ENCODE data around the gene OR5D16. TPM values are rescaled to one million over a fixed set of nuclear protein-coding genes. Genes with fewer than 3 reads are reported as not detected.
"Not testable (repeated sequence)": the region's sequence is repeated elsewhere in the genome, so short reads cannot be mapped to it uniquely, and the experiment has no call there.

The OR5D16 gene
- total RNA-seq, 1 donor from 2014 or later: not detected

GRCh38 chr11:55852141-55852540 is 13.6 kb downstream of the OR5D16 start:
- H3K4me3 Mint-ChIP-seq (ENCODE audit: unreplicated experiment): no peak overlapping the region
- TF ChIP-seq, protein P1, sequence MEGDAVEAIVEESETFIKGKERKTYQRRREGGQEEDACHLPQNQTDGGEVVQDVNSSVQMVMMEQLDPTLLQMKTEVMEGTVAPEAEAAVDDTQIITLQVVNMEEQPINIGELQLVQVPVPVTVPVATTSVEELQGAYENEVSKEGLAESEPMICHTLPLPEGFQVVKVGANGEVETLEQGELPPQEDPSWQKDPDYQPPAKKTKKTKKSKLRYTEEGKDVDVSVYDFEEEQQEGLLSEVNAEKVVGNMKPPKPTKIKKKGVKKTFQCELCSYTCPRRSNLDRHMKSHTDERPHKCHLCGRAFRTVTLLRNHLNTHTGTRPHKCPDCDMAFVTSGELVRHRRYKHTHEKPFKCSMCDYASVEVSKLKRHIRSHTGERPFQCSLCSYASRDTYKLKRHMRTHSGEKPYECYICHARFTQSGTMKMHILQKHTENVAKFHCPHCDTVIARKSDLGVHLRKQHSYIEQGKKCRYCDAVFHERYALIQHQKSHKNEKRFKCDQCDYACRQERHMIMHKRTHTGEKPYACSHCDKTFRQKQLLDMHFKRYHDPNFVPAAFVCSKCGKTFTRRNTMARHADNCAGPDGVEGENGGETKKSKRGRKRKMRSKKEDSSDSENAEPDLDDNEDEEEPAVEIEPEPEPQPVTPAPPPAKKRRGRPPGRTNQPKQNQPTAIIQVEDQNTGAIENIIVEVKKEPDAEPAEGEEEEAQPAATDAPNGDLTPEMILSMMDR (IDR thresholded peaks at IDR 0.05): no peak
- DNase-seq (ENCODE audit: extremely low spot score, unreplicated experiment): no peak
- H3K27me3 Mint-ChIP-seq (ENCODE audit: unreplicated experiment): no peaks in the 10 kb centered on the region
- H3K4me1 Mint-ChIP-seq (ENCODE audit: unreplicated experiment): no peaks in the 10 kb centered on the region
- no peaks in the 10 kb centered on the region for H3K36me3 Mint-ChIP-seq (ENCODE audit: unreplicated experiment)
- no peak overlapping the region for H3K27ac Mint-ChIP-seq (ENCODE audit: unreplicated experiment)
- peaks cover 36% of the 10 kb centered on the region for H3K9me3 Mint-ChIP-seq (ENCODE audit: unreplicated experiment)

- Mint-ChIP-seq H3K27ac (ENCODE audit: unreplicated experiment) (no peak overlapping the region), H3K9me3 (ENCODE audit: unreplicated experiment) (peaks cover 43% of the 10 kb centered on the region)
These were observed 16.2 kb downstream of the OR5D16 start for GRCh38 chr11:55854704-55855103.

DNA sequence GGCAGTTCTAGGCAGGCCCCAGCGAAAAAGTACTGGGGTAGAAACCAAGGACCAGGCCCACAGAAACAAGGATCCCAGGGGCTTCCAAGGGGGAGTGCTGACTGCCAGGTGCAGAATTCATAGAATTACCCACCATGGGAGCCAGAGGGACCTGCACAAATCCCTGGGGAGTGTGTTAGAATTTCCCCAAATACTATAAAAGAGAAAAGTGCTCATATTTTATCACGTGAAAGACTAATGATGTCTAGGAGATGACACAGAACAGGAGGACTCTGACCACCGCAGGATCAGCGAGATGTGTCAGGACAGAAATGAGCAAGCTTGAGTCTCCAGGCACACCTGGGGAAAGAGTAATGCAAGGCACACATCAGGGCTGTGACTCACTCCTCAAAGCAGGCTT is 28.8 kb downstream of the OR5D16 start:
- not testable (repeated sequence) for H3K27me3 Mint-ChIP-seq (ENCODE audit: unreplicated experiment); H3K4me3 Mint-ChIP-seq (ENCODE audit: unreplicated experiment); H3K27ac Mint-ChIP-seq (ENCODE audit: unreplicated experiment); DNase-seq (ENCODE audit: extremely low spot score, unreplicated experiment); H3K36me3 Mint-ChIP-seq (ENCODE audit: unreplicated experiment); H3K4me1 Mint-ChIP-seq (ENCODE audit: unreplicated experiment)
- peaks cover 27% of the 10 kb centered on the region for H3K9me3 Mint-ChIP-seq (ENCODE audit: unreplicated experiment)

More at GRCh38 chr11:55854704-55855103, 16.2 kb downstream of the OR5D16 start:
- TF ChIP-seq, protein P1 (IDR thresholded peaks at IDR 0.05): no peak
- Mint-ChIP-seq H3K27me3 (ENCODE audit: unreplicated experiment) (no peaks in the 10 kb centered on the region), H3K36me3 (ENCODE audit: unreplicated experiment) (no peaks in the 10 kb centered on the region), H3K4me1 (ENCODE audit: unreplicated experiment) (no peaks in the 10 kb centered on the region), H3K4me3 (ENCODE audit: unreplicated experiment) (no peak overlapping the region)
- DNase-seq (ENCODE audit: extremely low spot score, unreplicated experiment): no peak

DNA sequence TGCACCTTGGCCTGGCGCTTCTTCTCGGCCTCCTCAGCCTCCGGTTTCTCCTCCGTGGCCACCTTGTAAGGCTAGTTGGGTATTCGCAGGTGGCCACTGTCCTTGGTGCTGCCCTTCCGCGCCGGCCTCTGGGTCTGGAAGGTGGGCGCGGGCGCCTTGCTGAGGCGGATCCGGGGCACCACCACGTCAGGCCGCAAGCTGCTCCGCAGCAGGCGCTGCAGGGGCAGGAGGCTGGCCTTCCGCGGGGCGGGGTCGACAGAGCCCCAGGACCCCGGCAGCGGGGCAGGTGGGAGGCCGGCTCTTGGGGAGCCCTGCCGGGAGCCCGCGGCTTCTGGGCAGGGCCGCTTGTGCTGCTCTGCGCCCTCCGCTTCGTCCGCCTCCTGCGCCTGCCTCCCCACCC is 34.2 kb downstream of the OR5D16 start:
- not testable (repeated sequence) for DNase-seq (ENCODE audit: extremely low spot score, unreplicated experiment); H3K27ac Mint-ChIP-seq (ENCODE audit: unreplicated experiment); H3K36me3 Mint-ChIP-seq (ENCODE audit: unreplicated experiment); H3K27me3 Mint-ChIP-seq (ENCODE audit: unreplicated experiment); H3K4me1 Mint-ChIP-seq (ENCODE audit: unreplicated experiment); H3K4me3 Mint-ChIP-seq (ENCODE audit: unreplicated experiment); H3K9me3 Mint-ChIP-seq (ENCODE audit: unreplicated experiment)

DNA sequence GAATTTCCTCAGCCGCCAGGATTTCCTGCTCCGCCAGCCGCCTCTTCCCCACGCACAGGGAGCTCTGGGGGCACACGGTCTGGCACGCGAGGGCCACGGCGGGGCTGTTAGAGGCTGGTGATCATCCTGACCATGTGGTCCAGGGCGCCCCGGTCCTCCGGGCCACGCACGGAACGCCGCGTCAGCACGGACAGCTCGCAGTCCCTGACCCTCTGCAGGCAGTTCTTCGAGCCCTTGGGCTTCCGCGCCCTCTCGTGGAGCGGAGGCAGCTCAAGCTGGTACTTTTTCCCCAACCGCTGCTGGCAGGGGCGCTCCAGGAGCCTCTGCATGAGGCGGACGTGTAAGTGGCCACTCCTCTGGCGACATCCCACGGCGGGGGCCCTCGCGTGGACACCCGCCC is 34.6 kb downstream of the OR5D16 start:
- peaks cover 11% of the 10 kb centered on the region for H3K9me3 Mint-ChIP-seq (ENCODE audit: unreplicated experiment)
- not testable (repeated sequence) for H3K27me3 Mint-ChIP-seq (ENCODE audit: unreplicated experiment)

DNA sequence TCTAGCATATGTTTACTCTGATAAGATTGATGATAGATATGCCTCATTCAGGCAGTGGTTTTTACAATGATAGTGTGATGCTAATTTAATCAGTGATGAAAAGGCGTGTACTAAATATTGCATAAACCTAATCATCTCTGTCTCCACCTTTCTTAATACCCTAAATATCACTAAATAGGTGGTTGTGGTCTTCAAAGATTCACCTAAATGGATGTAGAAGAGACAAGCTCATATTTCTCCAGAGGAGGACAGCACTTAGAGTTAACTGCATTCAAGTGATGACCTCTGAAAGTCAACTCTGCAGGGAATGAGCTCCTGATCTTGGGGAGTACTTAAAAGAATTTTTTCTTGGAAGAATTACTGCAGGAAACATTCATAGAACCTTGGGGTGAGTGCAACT is 44.4 kb downstream of the OR5D16 start, which contains the start of gene TRIM51:
TSS of gene TRIM51 (plus strand) at position 301 of the 400 bp plus-strand sequence. CDS start 2,132 bp downstream, outside the sequence.
- H3K4me1 Mint-ChIP-seq (ENCODE audit: unreplicated experiment); DNase-seq (ENCODE audit: extremely low spot score, unreplicated experiment); H3K27me3 Mint-ChIP-seq (ENCODE audit: unreplicated experiment); H3K27ac Mint-ChIP-seq (ENCODE audit: unreplicated experiment); H3K36me3 Mint-ChIP-seq (ENCODE audit: unreplicated experiment); H3K4me3 Mint-ChIP-seq (ENCODE audit: unreplicated experiment): not testable (repeated sequence)
- H3K9me3 Mint-ChIP-seq (ENCODE audit: unreplicated experiment): peaks cover 25% of the 10 kb centered on the region

More for the DNA sequence above, 34.6 kb downstream of the OR5D16 start:
- not testable (repeated sequence) for H3K4me3 Mint-ChIP-seq (ENCODE audit: unreplicated experiment); H3K36me3 Mint-ChIP-seq (ENCODE audit: unreplicated experiment); H3K4me1 Mint-ChIP-seq (ENCODE audit: unreplicated experiment); DNase-seq (ENCODE audit: extremely low spot score, unreplicated experiment); H3K27ac Mint-ChIP-seq (ENCODE audit: unreplicated experiment)

DNA sequence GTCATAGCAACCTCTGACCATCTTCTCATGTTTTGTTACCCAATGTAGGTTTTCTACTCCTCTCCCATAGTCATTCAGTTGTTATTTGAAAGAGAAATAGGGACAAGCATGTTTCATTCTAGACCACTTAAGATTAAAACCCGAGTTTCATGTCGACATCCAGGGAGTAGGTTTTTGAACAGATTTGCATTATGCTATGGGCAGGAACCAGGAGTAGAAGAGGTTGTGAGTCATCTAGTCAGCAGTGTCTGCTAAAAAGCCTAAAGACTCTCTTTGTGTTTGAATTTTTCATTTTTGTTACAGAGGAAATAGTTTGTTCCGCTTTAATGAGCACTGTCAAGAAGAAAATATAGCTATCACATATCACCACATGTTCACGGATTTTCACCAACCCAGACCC is 46.4 kb downstream of the OR5D16 start:
- not testable (repeated sequence) for H3K27ac Mint-ChIP-seq (ENCODE audit: unreplicated experiment); DNase-seq (ENCODE audit: extremely low spot score, unreplicated experiment); H3K36me3 Mint-ChIP-seq (ENCODE audit: unreplicated experiment); H3K4me1 Mint-ChIP-seq (ENCODE audit: unreplicated experiment); H3K4me3 Mint-ChIP-seq (ENCODE audit: unreplicated experiment); H3K27me3 Mint-ChIP-seq (ENCODE audit: unreplicated experiment)
- peaks cover 27% of the 10 kb centered on the region for H3K9me3 Mint-ChIP-seq (ENCODE audit: unreplicated experiment)

DNA sequence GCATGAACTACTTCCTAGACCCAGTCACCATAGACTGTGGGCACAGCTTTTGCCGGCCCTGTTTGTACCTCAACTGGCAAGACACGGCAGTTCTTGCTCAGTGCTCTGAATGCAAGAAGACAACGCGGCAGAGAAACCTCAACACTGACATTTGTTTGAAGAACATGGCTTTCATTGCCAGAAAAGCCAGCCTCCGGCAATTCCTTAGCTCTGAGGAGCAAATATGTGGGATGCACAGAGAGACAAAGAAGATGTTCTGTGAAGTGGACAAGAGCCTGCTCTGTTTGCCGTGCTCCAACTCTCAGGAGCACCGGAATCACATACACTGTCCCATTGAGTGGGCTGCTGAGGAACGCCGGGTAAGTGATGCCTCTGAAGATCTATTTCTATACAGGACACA is 46.9 kb downstream of the OR5D16 start:
- H3K4me1 Mint-ChIP-seq (ENCODE audit: unreplicated experiment); H3K4me3 Mint-ChIP-seq (ENCODE audit: unreplicated experiment); H3K27ac Mint-ChIP-seq (ENCODE audit: unreplicated experiment); DNase-seq (ENCODE audit: extremely low spot score, unreplicated experiment); H3K36me3 Mint-ChIP-seq (ENCODE audit: unreplicated experiment); H3K27me3 Mint-ChIP-seq (ENCODE audit: unreplicated experiment): not testable (repeated sequence)
- peaks cover 26% of the 10 kb centered on the region for H3K9me3 Mint-ChIP-seq (ENCODE audit: unreplicated experiment)

Other genes with a start within 250 kb of the OR5D16 start
- gene OR4C11, start 231.1 kb upstream of the OR5D16 start, total RNA-seq: not detected in 2 replicates
- gene OR4P4, start 203.6 kb upstream of the OR5D16 start, total RNA-seq: not detected in 2 replicates
- not detected in 2 replicates for gene OR4S2, start 190.4 kb upstream of the OR5D16 start, total RNA-seq
- not detected in 2 replicates for gene OR4C6, start 176.6 kb upstream of the OR5D16 start, total RNA-seq
- not detected in 2 replicates for gene OR5D13, start 65.3 kb upstream of the OR5D16 start, total RNA-seq
- gene OR5D14, start 43.2 kb upstream of the OR5D16 start, total RNA-seq: not detected in 2 replicates
- not detected in 2 replicates for gene OR5L1, start 27.4 kb upstream of the OR5D16 start, total RNA-seq
- gene OR5D18, start 19.1 kb upstream of the OR5D16 start, total RNA-seq: not detected in 2 replicates
- gene OR5L2, start 11.5 kb upstream of the OR5D16 start, total RNA-seq: not detected in 2 replicates
- gene TRIM51, start 44.5 kb downstream of the OR5D16 start, total RNA-seq: not detected in 2 replicates
- not detected in 2 replicates for gene OR5W2, start 75.8 kb downstream of the OR5D16 start, total RNA-seq
- gene OR5I1, start 97.6 kb downstream of the OR5D16 start, total RNA-seq: not detected in 2 replicates
- not detected in 2 replicates for gene OR10AG1, start 131.2 kb downstream of the OR5D16 start, total RNA-seq
- not detected in 2 replicates for gene OR5F1, start 155.9 kb downstream of the OR5D16 start, total RNA-seq
- not detected in 2 replicates for gene OR5AS1, start 188.9 kb downstream of the OR5D16 start, total RNA-seq

Measured in osteocyte (in vitro differentiated cells).